ENCODE results near the gene MCOLN1. TPM values are rescaled to one million over a fixed set of nuclear protein-coding genes. Genes with fewer than 3 reads are reported as not detected.

Gene MCOLN1
- polyA plus RNA-seq, 1 experiment, result 12.8 TPM

DNA sequence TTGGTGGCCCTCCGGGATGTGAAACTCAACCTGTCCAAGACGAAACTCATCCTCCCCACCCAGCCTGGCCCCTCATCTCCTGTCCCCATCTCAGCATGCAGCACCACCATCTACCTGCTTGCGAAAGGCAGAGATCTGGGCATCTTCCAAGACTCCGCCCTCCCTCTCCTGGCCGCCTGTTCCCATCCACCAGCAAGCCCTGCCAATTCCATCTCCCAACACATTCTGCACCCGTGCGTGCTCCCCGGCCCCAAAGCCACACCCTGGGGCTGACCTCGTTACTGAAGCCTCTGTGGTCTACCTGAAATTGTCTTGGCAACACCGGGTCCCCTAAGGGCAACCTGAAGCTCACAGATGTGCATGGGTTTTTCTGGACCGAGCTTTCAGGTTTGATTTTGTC, 60.0 kb downstream of the MCOLN1 start:
- no peak overlapping the region for H3K4me3 ChIP-seq (ENCODE audit: low read depth, low read length)
- TF ChIP-seq, protein P1, sequence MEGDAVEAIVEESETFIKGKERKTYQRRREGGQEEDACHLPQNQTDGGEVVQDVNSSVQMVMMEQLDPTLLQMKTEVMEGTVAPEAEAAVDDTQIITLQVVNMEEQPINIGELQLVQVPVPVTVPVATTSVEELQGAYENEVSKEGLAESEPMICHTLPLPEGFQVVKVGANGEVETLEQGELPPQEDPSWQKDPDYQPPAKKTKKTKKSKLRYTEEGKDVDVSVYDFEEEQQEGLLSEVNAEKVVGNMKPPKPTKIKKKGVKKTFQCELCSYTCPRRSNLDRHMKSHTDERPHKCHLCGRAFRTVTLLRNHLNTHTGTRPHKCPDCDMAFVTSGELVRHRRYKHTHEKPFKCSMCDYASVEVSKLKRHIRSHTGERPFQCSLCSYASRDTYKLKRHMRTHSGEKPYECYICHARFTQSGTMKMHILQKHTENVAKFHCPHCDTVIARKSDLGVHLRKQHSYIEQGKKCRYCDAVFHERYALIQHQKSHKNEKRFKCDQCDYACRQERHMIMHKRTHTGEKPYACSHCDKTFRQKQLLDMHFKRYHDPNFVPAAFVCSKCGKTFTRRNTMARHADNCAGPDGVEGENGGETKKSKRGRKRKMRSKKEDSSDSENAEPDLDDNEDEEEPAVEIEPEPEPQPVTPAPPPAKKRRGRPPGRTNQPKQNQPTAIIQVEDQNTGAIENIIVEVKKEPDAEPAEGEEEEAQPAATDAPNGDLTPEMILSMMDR (IDR thresholded peaks at IDR 0.05; ENCODE audit: low read depth, low read length), result no peak
- no peak overlapping the region for H3K27ac ChIP-seq (ENCODE audit: low read depth, low read length)
- DNase-seq (ENCODE audit: low read depth, low spot score), result no peak
- CTCF ChIA-PET, result no interaction called here
- no peaks in the 10 kb centered on the region for H3K27me3 ChIP-seq (ENCODE audit: control insufficient read depth, insufficient read depth, low read length)
- POLR2A ChIA-PET, result no interaction called here
- no peaks in the 10 kb centered on the region for H3K9me3 ChIP-seq (ENCODE audit: control insufficient read depth, insufficient read depth, low read length)

Small RNAs within 50 kb of the gene (small RNA-seq; reads per million reads assigned to genes)
- gene AC008878.2 (ENCODE audit: insufficient read length, low read depth), result not detected

Other genes starting within 250 kb of the MCOLN1 start
- 2.6 and 2.9 TPM in 2 replicates for gene INSR, start 228.2 kb upstream of the MCOLN1 start, polyA plus RNA-seq (2011; rRNA removed)
- 4.9 and 6.0 TPM in 2 replicates for gene ARHGEF18, start 173.7 kb upstream of the MCOLN1 start, polyA plus RNA-seq (2011; rRNA removed)
- 0.60 and 1.2 TPM in 2 replicates for gene PEX11G, start 33.6 kb upstream of the MCOLN1 start, polyA plus RNA-seq (2011; rRNA removed)
- 20.7 and 29.5 TPM in 2 replicates for gene ZNF358, start 6.5 kb upstream of the MCOLN1 start, polyA plus RNA-seq (2011; rRNA removed)
- 17.0 and 19.8 TPM in 2 replicates for gene PNPLA6, start 13.1 kb downstream of the MCOLN1 start, polyA plus RNA-seq (2011; rRNA removed)
- not detected in 2 replicates for gene CAMSAP3, start 73.2 kb downstream of the MCOLN1 start, polyA plus RNA-seq (2011; rRNA removed)
- 16.3 and 21.8 TPM in 2 replicates for gene XAB2, start 106.9 kb downstream of the MCOLN1 start, polyA plus RNA-seq (2011; rRNA removed)
- 39.7 and 46.7 TPM in 2 replicates for gene PET100, start 107.2 kb downstream of the MCOLN1 start, polyA plus RNA-seq (2011; rRNA removed)
- gene PCP2, start 111.1 kb downstream of the MCOLN1 start, polyA plus RNA-seq (2011; rRNA removed), result not detected in 2 replicates
- gene STXBP2, start 114.5 kb downstream of the MCOLN1 start, polyA plus RNA-seq (2011; rRNA removed), result 5.0 and 7.1 TPM in 2 replicates
- not detected in 2 replicates for gene RETN, start 146.4 kb downstream of the MCOLN1 start, polyA plus RNA-seq (2011; rRNA removed)
- gene MCEMP1, start 154.5 kb downstream of the MCOLN1 start, polyA plus RNA-seq (2011; rRNA removed), result not detected in 2 replicates
- 42.1 and 69.8 TPM in 2 replicates for gene TRAPPC5, start 158.2 kb downstream of the MCOLN1 start, polyA plus RNA-seq (2011; rRNA removed)
- gene FCER2, start 179.5 kb downstream of the MCOLN1 start, polyA plus RNA-seq (2011; rRNA removed), result not detected in 2 replicates
- gene CLEC4G, start 209.5 kb downstream of the MCOLN1 start, polyA plus RNA-seq (2011; rRNA removed), result not detected in 2 replicates
- not detected in 2 replicates for gene CD209, start 224.9 kb downstream of the MCOLN1 start, polyA plus RNA-seq (2011; rRNA removed)
- not detected in 2 replicates for gene CLEC4M, start 240.6 kb downstream of the MCOLN1 start, polyA plus RNA-seq (2011; rRNA removed)